ENCODE measurements around the gene LIPC. TPM values are rescaled to one million over a fixed set of nuclear protein-coding genes. Genes with fewer than 3 reads are reported as not detected.
A peak's percentile ranks its signal among the peaks of the same experiment; 100 is the strongest.

LIPC gene
- total and polyA plus RNA-seq, 2 of the 4 experiments (the other 2 are of a cell fraction), result 0.07 TPM; not detected in 1

DNA sequence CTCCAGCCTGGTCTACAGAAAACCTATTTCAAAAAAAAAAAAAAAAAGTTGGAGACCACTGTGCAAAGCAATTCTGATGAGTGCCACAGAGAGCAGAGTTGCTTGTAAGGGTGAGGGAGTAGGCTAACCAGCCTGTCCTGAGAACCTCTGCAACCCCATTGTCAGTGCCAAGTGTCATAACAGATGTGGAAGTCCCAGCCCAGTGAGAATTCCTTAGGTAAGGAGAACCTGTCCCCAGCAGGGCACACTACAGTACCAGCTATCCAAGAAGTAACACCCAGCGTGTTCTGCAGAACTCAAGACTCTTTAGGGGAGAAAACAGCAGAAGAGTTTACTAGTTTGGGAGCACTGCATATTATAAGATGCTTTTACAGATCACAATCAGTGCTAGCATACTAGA is 156.3 kb downstream of the LIPC start:
- Histone ChIP-seq H2BK20ac (ENCODE audit: low read depth, low read length) (no peak overlapping the region), H4K91ac (ENCODE audit: insufficient read depth, low read depth, low read length) (no peak overlapping the region), H2AK9ac (replicated peaks; ENCODE audit: low read depth, low read length, poor library complexity) (no peak overlapping the region), H3K79me1 (ENCODE audit: low read depth in 1 of 2, low read length in 2 of 2) (no peaks in the 10 kb centered on the region; a peak in 1 of 4 replicates), H3K4ac (ENCODE audit: low read depth, low read length) (no peak overlapping the region), H4K5ac (ENCODE audit: low read depth, low read length) (no peak overlapping the region), H4K8ac (ENCODE audit: low read depth in 2 of 2, low read length in 2 of 2) (no peak overlapping the region), H3K27me3 (ENCODE audit: control insufficient read depth, insufficient read depth, low read length) (no peaks in the 10 kb centered on the region), H3K9me1 (ENCODE audit: insufficient read depth, low read length) (peaks cover 2% of the 10 kb centered on the region; the same call in 1 of the 2 replicates), H2BK120ac (ENCODE audit: low read depth, low read length) (no peak overlapping the region), H3K9me3 (ENCODE audit: control insufficient read depth, insufficient read depth, low read length) (peaks cover 2% of the 10 kb centered on the region; the same call in 1 of the 2 replicates), H3K4me1 (ENCODE audit: control insufficient read depth, insufficient read depth, low read length) (peaks cover 5% of the 10 kb centered on the region; the same call in 1 of the 2 replicates), H3K18ac (ENCODE audit: low read depth, low read length) (no peak overlapping the region), H3K23ac (ENCODE audit: low read depth, low read length) (no peak overlapping the region), H3K4me3 (ENCODE audit: insufficient read depth, low read depth, low read length) (no peak overlapping the region), H2AK5ac (ENCODE audit: low read depth, low read length) (no peak overlapping the region; the same call in 1 of the 2 replicates), H3K4me2 (ENCODE audit: low read depth, low read length) (no peak overlapping the region), H2BK5ac (ENCODE audit: low read depth, low read length, poor library complexity, severe bottlenecking) (no peak overlapping the region), H2AFZ (replicated peaks; ENCODE audit: low read length, poor library complexity) (no peak overlapping the region), H3K36me3 (ENCODE audit: control insufficient read depth, insufficient read depth, low read length) (no peaks in the 10 kb centered on the region), H3K9ac (ENCODE audit: low read depth, low read length) (no peak overlapping the region), H2BK15ac (ENCODE audit: low read depth, low read length) (0 out of 3 replicates have a peak overlapping the region, but pooled peaks have one; percentile 1), H4K20me1 (ENCODE audit: insufficient read depth, low read length) (no peaks in the 10 kb centered on the region), H3K56ac (ENCODE audit: extremely low read depth, insufficient read depth, low read length) (no peak overlapping the region), H3K27ac (ENCODE audit: insufficient read depth, low read length) (no peak overlapping the region), H3K14ac (replicated peaks; ENCODE audit: low read depth, low read length) (no peak overlapping the region)
- TF ChIP-seq, protein P1, sequence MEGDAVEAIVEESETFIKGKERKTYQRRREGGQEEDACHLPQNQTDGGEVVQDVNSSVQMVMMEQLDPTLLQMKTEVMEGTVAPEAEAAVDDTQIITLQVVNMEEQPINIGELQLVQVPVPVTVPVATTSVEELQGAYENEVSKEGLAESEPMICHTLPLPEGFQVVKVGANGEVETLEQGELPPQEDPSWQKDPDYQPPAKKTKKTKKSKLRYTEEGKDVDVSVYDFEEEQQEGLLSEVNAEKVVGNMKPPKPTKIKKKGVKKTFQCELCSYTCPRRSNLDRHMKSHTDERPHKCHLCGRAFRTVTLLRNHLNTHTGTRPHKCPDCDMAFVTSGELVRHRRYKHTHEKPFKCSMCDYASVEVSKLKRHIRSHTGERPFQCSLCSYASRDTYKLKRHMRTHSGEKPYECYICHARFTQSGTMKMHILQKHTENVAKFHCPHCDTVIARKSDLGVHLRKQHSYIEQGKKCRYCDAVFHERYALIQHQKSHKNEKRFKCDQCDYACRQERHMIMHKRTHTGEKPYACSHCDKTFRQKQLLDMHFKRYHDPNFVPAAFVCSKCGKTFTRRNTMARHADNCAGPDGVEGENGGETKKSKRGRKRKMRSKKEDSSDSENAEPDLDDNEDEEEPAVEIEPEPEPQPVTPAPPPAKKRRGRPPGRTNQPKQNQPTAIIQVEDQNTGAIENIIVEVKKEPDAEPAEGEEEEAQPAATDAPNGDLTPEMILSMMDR (conservative IDR thresholded peaks at IDR 0.05; ENCODE audit: low read depth, low read length), result no peak
- TF ChIP-seq MAFK (IDR thresholded peaks at IDR 0.05; ENCODE audit: low read depth, low read length), result no peak
- TF ChIP-seq, protein P2, sequence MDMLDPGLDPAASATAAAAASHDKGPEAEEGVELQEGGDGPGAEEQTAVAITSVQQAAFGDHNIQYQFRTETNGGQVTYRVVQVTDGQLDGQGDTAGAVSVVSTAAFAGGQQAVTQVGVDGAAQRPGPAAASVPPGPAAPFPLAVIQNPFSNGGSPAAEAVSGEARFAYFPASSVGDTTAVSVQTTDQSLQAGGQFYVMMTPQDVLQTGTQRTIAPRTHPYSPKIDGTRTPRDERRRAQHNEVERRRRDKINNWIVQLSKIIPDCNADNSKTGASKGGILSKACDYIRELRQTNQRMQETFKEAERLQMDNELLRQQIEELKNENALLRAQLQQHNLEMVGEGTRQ (IDR thresholded peaks at IDR 0.05; ENCODE audit: low read depth, low read length), result no peak
- TF ChIP-seq, protein P3, sequence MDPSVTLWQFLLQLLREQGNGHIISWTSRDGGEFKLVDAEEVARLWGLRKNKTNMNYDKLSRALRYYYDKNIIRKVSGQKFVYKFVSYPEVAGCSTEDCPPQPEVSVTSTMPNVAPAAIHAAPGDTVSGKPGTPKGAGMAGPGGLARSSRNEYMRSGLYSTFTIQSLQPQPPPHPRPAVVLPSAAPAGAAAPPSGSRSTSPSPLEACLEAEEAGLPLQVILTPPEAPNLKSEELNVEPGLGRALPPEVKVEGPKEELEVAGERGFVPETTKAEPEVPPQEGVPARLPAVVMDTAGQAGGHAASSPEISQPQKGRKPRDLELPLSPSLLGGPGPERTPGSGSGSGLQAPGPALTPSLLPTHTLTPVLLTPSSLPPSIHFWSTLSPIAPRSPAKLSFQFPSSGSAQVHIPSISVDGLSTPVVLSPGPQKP (IDR thresholded peaks at IDR 0.05; ENCODE audit: borderline replicate concordance, low read depth, low read length), result no peak
- no peak for TF ChIP-seq BHLHE40 (IDR thresholded peaks at IDR 0.05; ENCODE audit: low read depth, low read length)
- no peak for TF ChIP-seq POLR2A (IDR thresholded peaks at IDR 0.05; ENCODE audit: low read depth, low read length)
- TF ChIP-seq CEBPB (IDR thresholded peaks at IDR 0.05; ENCODE audit: low read depth, low read length), result no peak
- no peak for TF ChIP-seq CHD1 (IDR thresholded peaks at IDR 0.05; ENCODE audit: low read depth, low read length)
- ChIA-PET POLR2A (ENCODE audit: unreplicated experiment) (no interaction called here), CTCF (no interaction called here)
- dilution Hi-C loops (cut with HindIII; ENCODE audit: low sequenced_read_pairs, unreplicated experiment) (no loop called here), in situ Hi-C loops (cut with MboI; ENCODE audit: low sequenced_read_pairs) (no loop called here), intact Hi-C loops (cut with micrococcal nuclease) (no loop called here)
- no CpG with 5 or more reads among the region's 1 CpG for WGBS, 2 experiments (ENCODE audit: extremely low coverage in 2 of 2, insufficient read length in 1 of 2)
- ATAC-seq (ENCODE audit: low read depth), result no peak
- BruUV-seq (replicated peaks), result TSS peak; percentile 7
- DNase-seq, result no peak

Measured in IMR-90 (cell line).